GM12873 (cell line): ENCODE results near the gene BRMS1L.

Source experiments
- TF ChIP-seq, protein P1 (sequence below): IDR thresholded peaks from 2 replicates; pipeline ENCODE4 v1.5.1; 2012; ENCODE audit warnings: low read depth, mild to moderate bottlenecking, moderate library complexity, low read length, control low read depth; ENCODE audit not compliant: insufficient read depth; ENCODE audit errors: missing control alignments

The BRMS1L gene

DNA sequence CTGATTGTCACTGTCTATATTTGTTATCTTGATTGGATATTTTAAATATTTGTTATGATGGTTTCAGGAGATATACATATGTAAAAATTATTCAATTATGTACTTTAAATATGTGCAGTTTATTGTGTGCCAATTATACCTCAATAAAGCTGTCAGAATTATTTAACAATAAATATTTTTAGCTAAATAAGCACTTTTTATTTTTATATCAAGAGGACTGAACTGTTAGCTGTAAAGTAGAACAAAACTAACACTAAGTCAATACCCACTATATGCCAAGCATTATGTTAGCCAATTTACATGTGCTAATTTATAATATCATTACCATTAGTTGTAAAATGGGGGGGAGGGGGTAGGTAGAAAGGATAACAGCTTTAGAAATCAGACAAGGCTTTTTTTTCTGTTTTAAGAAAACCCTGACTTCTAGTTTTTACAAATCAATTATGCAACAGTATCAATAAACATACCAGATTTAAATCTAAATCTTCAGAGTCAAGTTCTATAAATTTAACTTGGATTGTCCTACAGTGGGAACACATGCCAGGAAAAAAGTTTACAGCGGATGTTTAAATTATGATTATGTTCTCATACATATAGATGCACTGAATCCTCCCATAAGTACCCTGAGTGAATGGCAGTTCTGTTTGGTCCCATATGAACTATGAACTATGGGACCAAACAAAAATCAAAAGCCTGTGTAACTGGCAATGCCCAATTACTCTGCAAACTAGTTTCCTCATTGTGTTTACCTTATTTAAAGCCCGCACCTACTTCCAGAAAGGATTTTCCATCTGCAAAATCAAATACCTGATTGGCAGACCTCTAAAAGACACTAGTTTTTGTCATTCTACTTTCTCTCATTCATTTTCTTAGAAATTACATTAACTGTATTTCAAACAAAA is 19.9 kb upstream of the BRMS1L start:
- TF ChIP-seq, protein P1, sequence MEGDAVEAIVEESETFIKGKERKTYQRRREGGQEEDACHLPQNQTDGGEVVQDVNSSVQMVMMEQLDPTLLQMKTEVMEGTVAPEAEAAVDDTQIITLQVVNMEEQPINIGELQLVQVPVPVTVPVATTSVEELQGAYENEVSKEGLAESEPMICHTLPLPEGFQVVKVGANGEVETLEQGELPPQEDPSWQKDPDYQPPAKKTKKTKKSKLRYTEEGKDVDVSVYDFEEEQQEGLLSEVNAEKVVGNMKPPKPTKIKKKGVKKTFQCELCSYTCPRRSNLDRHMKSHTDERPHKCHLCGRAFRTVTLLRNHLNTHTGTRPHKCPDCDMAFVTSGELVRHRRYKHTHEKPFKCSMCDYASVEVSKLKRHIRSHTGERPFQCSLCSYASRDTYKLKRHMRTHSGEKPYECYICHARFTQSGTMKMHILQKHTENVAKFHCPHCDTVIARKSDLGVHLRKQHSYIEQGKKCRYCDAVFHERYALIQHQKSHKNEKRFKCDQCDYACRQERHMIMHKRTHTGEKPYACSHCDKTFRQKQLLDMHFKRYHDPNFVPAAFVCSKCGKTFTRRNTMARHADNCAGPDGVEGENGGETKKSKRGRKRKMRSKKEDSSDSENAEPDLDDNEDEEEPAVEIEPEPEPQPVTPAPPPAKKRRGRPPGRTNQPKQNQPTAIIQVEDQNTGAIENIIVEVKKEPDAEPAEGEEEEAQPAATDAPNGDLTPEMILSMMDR, result no peak

DNA sequence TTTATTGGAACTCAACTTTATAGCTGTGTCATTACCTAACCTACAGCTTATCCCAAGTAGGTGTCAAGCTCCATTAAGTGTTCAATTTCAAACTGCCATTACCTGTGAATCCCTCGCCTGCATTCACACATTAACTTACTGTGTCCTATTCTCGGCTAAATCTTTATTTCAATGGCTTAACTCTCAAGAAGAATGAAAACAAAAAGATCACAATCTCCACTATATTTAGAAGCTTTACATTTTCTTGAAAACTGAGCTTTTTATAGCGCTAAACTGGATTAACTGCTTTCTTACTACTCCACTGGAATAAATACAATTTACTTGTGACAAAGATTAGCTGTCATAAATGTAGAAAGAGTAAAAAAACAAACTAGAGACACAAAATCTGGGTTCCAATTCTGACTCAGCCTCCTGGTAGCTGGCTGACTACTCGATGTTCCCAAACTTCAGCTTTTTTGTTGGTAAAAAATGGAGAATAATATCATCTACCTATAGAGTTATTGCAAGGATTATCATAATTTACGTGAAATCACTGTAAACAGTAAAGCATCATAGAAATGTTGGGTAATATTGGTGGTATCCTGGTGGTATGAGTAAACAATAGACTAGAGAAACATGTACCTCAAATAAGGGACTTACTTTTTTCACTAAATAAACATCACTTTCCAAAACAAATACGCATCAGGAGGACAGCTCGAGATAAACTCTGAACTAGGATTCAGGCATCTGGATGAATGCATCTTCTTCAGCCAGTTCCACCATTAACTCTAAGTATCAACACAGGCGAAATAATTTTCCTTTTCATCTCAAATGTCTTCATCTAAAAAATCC is 18.8 kb upstream of the BRMS1L start:
- TF ChIP-seq, protein P1, result no peak

DNA sequence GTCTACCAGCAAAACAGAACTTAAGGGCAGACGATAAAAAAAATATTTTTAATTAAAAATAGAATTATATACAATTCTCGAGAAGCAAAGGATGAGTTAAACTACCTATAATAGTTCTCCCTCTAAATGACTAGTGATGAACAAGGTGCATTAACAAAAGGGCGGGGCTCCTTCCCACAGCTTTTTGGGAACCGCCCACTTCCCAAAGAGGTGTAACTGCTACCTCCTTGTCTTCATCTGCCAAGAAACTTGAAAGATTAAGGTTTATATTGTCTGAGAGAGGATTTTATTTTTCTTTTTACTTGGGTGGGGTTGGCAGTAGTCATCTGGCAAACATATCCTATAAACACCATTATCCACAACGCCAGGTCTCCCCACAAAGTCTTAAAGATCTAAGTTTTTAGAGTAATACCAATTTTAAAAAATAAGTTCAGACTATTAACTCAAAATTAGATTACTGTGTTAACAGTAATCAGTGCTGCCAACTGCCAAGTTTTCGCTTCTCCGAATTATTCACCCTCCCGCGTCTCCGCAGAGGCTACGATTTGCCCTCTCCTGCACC is 18.0 kb upstream of the BRMS1L start:
- TF ChIP-seq, protein P1, result no peak

DNA sequence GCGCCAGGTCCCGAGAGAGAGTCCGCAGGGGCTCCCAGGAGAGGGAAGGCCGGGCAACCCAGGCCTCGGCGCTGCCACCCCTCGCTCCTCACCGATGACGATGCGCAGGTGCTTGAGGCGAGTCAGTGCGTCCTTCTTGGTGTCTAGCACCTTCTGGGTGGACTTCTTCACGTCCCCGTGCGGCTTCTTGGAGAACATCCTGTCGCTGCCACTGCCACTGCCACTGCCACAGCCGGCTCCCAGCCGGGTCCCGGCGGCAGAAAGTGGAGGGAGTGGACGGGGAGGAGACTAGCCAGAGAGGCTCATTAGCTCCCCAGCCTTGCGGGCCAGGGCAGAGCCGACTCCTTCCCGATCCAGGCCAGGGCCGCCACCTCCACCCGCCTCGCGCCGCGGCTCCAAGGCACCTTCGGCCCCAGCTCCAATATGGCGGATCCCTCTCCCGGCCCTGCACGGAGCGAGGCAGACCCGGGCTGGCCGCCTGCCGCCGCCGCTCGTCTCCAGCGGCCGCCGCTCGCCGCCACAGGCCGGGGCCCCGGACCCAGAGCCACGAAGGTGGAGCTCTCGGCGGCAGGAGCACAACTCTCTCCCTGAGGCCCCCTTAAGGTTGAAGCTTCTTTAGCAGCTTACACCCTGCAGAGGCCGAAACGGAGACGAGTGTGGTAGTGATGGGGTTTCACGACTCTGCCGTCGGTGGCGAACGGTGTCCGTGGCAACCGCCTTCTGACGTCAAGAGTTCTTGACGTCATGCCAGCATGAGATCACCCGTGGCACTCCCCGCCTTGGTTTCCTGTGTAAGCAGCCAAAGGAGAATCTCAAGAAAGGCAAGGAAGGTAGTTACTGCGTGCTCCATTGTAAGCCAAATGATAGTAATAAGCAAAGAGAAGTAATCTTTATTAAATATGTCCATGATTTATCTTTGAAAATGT is 17.2 kb upstream of the BRMS1L start, which contains the start of gene RALGAPA1:
Gene RALGAPA1, minus strand, starts transcription at position 658 of the 926 bp plus-strand sequence. Its CDS starts 460 bp downstream, at position 198.
- TF ChIP-seq, protein P1, result peak; percentile 54

DNA sequence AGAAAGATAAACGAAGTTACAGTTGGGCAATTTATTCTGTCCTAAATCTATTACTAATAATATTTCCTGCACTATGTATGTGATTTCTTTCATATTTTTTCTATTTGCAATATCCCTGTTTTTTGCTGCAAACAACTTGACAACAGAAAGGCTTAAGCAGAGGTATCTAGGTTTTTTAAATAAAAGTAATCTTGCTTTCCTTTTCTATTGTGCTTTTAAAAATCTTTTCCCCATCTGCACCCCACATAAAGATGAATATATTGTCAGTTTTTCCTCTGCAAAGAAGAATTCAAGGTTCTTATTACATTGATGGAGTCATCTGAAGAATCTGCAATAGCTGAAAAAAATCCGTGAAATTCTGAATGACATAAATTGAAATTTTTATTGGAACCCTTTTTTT is 16.5 kb upstream of the BRMS1L start:
- TF ChIP-seq, protein P1, result no peak

DNA sequence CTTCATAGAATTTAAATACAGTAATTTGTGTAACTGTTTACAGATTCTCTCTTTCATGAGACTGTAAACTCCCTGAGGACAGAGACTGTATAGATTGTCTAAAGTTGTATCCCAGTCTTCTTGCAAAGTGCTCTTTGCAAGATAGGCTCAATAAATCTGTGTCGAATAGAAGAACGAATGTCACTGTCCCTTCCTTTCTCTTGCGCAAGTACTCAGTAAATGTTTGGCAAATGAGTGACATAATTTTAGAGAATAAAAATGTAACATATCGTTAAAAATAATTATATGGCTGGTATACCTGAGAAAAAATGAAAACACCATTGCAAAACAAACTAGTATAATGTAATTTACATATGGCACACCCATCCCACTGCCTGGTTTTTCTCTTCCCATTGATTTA is 15.2 kb upstream of the BRMS1L start:
- TF ChIP-seq, protein P1, result no peak
